Transverse colon (tissue), 4 donors: Measurements from ENCODE around the gene GABARAP.
A peak's percentile ranks its signal among the peaks of the same experiment; 100 is the strongest.

Experiments used
- CTCF ChIP-seq, 5 experiments: fragments of 200-600 bp in 3 of 5; fragments of 450-650 bp in 2 of 5; sonication (generic) in 3 of 5; IDR thresholded peaks; 1 replicate in 2 of 5; 2 replicates in 3 of 5; pipeline ENCODE4 v1.5.1; 2016 to 2017; ENCODE audit warnings: antibody characterized with exemption in 5 of 5, inconsistent platforms in 3 of 5, mild to moderate bottlenecking in 2 of 5, moderate library complexity in 1 of 5
- EP300 ChIP-seq: sonication (generic); formaldehyde crosslinking; IDR thresholded peaks from one replicate; pipeline ENCODE4 v1.6.1; 2017; ENCODE audit warnings: antibody characterized with exemption, low read depth
- POLR2AphosphoS5 ChIP-seq, 3 donors: sonication (generic); formaldehyde crosslinking; IDR thresholded peaks; one replicate each; pipeline ENCODE4 v1.6.1; 2016; ENCODE audit warnings: antibody characterized with exemption in 3 of 3

DNA sequence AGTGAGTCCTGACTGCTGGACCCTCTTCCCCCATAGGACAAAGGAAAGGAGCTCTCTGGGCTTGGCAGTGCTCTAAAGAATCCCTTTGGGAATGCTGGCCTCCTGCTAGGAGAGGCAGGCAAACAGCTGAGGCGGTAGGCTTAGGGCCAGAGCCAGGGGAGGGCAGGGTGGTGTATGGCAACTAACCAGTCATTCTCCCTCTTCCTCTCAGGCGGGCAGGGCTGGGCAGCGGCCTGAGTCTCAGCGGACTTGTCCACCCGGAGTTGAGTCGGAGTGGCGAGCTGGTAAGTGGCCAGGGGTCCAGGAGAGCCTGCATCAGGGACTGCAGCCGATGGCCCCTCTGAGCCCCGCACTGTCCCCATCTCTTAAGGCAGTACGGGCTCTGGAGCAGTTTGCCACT lies 18.1 kb downstream of the GABARAP start:
- TF ChIP-seq CTCF (IDR thresholded peaks at IDR 0.05) (no peak), EP300 (no peak), POLR2AphosphoS5 (IDR thresholded peaks at IDR 0.05) (peak in 1 of 3 donors; percentile 6)
